Measurements from ENCODE around the gene EDDM3A.
"Not testable (repeated sequence)": the region's sequence is repeated elsewhere in the genome, so short reads cannot be mapped to it uniquely, and the experiment has no call there.

The EDDM3A gene

GRCh38 chr14:20745571-20746358, at the start of gene EDDM3A:
EDDM3A (plus strand) TSS chr14:20745887; CDS start chr14:20747581, 1,694 bp downstream.
- no peak for DNase-seq (ENCODE audit: low read depth)

- DNase-seq (ENCODE audit: low read depth) = no peak
Observed at GRCh38 chr14:20696764-20697163, 48.9 kb upstream of the EDDM3A start.

- peak; percentile 30 for DNase-seq (ENCODE audit: low read depth)
Observed at GRCh38 chr14:20697273-20698017, 48.2 kb upstream of the EDDM3A start.

- no peak for DNase-seq (ENCODE audit: low read depth)
Observed at GRCh38 chr14:20698018-20698329, 47.7 kb upstream of the EDDM3A start.

- no peak for DNase-seq (ENCODE audit: low read depth)
Observed at GRCh38 chr14:20698934-20699333, 46.8 kb upstream of the EDDM3A start.

GRCh38 chr14:20699931-20700330, 45.8 kb upstream of the EDDM3A start:
- no peak for DNase-seq (ENCODE audit: low read depth)

- not testable (repeated sequence) for DNase-seq (ENCODE audit: low read depth)
Observed at GRCh38 chr14:20700965-20701364, 44.7 kb upstream of the EDDM3A start.

GRCh38 chr14:20706657-20707355, 38.9 kb upstream of the EDDM3A start:
- DNase-seq (ENCODE audit: low read depth) = no peak

GRCh38 chr14:20707622-20708021, 38.1 kb upstream of the EDDM3A start:
- no peak for DNase-seq (ENCODE audit: low read depth)

GRCh38 chr14:20711261-20711660, 34.4 kb upstream of the EDDM3A start:
- no peak for DNase-seq (ENCODE audit: low read depth)

GRCh38 chr14:20711685-20712084, 34.0 kb upstream of the EDDM3A start:
- DNase-seq (ENCODE audit: low read depth) = no peak

GRCh38 chr14:20712904-20713303, 32.8 kb upstream of the EDDM3A start:
- DNase-seq (ENCODE audit: low read depth) = no peak

- no peak for DNase-seq (ENCODE audit: low read depth)
Observed at GRCh38 chr14:20714593-20715250, 31.0 kb upstream of the EDDM3A start.

GRCh38 chr14:20719777-20720176, 25.9 kb upstream of the EDDM3A start:
- DNase-seq (ENCODE audit: low read depth) = no peak

- no peak for DNase-seq (ENCODE audit: low read depth)
Observed at GRCh38 chr14:20720741-20721140, 24.9 kb upstream of the EDDM3A start.

GRCh38 chr14:20722016-20722415, 23.7 kb upstream of the EDDM3A start:
- no peak for DNase-seq (ENCODE audit: low read depth)

GRCh38 chr14:20723488-20723887, 22.2 kb upstream of the EDDM3A start:
- no peak for DNase-seq (ENCODE audit: low read depth)

GRCh38 chr14:20726121-20726520, 19.6 kb upstream of the EDDM3A start:
- not testable (repeated sequence) for DNase-seq (ENCODE audit: low read depth)

- DNase-seq (ENCODE audit: low read depth) = no peak
Observed at GRCh38 chr14:20726531-20726930, 19.2 kb upstream of the EDDM3A start.

GRCh38 chr14:20730891-20731290, 14.8 kb upstream of the EDDM3A start:
- no peak for DNase-seq (ENCODE audit: low read depth)

- no peak for DNase-seq (ENCODE audit: low read depth)
Observed at GRCh38 chr14:20732477-20732876, 13.2 kb upstream of the EDDM3A start.

- DNase-seq (ENCODE audit: low read depth) = no peak
Observed at GRCh38 chr14:20732979-20733635, 12.6 kb upstream of the EDDM3A start.
